Endometrial microvascular endothelial cells (primary cell): Measurements from ENCODE around the gene THSD4. TPM values are rescaled to one million over a fixed set of nuclear protein-coding genes. Genes with fewer than 3 reads are reported as not detected.
"Not testable (repeated sequence)": the region's sequence is repeated elsewhere in the genome, so short reads cannot be mapped to it uniquely, and the experiment has no call there.

ENCODE experiments used
- in situ Hi-C: cut with HindIII; loops from 2 replicates; pipeline ENCODE4 v1.10.0; 2017; ENCODE audit warnings: low sequenced_read_pairs, low pct_unique_long_range_greater_than_20kb; ENCODE audit errors: inconsistent ontology term
- total RNA-seq: library from RNA; depleted of rRNA; stranded (reverse); fragments of >200 nt; gene quantifications from one replicate; pipeline ENCODE4 v1.2.3, GENCODE V29; 2015; ENCODE audit errors: inconsistent ontology term

THSD4 gene
- total RNA-seq, 1 donor from 2014 or later: 45.7 TPM

- in situ Hi-C loops: not testable (repeated sequence)
Measured at GRCh38 chr15:71367737-71368136, 252.5 kb downstream of the THSD4 start.

DNA sequence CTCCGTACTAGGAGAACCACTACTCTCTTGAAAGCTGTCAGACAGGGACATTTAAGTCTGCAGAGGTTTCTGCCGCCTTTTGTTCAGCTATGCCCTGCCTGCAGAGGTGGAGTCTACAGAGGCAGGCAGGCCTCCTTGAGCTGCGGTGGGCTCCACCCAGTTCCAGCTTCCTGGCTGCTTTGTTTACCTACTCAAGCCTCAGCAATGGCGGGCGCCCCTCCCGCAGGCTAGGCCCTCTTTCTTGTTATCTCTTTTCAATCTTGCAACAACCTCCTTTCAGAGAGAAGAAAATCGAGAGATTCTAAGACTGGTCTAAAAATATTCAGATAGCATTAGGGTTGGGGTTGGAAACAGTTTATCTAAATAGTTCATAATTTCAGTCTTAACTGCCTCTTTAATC is 257.5 kb downstream of the THSD4 start:
- in situ Hi-C loops: not testable (repeated sequence)

- in situ Hi-C loops: no loop called here
Measured at GRCh38 chr15:71373917-71374316, 258.6 kb downstream of the THSD4 start.

GRCh38 chr15:71374607-71375352 is 259.5 kb downstream of the THSD4 start:
- in situ Hi-C loops: no loop called here

DNA sequence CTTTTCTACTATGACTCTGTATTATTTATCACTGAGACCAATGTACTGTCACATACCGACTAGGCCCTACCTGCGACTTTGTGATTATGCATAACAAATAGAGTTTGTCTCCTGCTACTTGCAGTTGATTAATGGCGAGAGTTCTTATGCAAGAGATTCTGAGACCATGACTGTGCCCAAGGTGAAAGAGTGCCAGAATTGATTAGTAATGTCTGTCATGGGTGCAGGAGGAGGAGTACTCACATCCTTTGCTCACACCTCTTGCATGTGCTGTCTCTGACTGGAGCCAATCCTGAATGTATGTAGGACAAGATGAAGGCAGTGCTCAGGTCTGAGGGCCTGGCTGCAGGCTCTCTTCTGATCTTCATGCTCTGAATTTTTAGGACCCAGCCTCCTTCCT is 260.7 kb downstream of the THSD4 start:
- in situ Hi-C loops: no loop called here

GRCh38 chr15:71379893-71380292 is 264.6 kb downstream of the THSD4 start:
- in situ Hi-C loops: no loop called here

GRCh38 chr15:71380345-71380744 is 265.1 kb downstream of the THSD4 start:
- in situ Hi-C loops: no loop called here

GRCh38 chr15:71384501-71384900 is 269.2 kb downstream of the THSD4 start:
- in situ Hi-C loops: no loop called here

DNA sequence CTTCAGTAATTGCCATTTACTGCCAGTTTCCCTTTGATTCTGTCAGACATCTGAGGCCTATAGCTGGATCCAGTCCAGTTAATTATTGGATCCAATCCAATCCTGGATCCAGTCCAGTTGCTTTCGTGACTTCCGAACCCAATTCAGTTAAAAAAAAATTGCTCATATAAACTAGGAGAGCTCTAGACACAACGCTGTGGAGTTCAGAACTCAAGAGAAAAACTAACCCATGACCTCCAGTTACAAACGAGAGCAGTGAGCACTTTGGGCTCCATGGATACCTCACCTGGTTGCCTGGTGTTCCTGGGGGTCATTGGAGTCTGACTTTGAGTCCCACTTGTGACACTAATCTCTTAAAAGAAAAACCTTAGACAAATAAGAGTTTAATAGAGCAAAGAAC is 269.8 kb downstream of the THSD4 start:
- in situ Hi-C loops: no loop called here

DNA sequence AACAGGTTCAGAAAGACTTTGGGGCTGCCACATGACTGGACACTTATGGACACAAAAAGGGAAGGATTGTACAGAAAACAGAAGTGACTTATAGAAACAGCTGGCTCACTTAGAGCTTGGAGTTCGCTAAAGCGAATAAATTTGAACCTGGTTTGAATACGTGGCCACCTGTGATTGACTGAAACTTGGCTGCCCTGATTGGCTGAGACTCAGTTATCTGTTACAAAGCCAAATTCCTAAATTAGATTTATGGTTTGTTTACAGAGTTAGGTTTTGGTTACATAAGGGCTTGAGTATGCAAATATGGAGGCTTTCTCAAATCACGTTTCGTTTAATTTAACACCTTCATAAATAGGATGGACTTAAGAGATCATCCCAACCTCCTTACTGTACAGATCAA is 270.2 kb downstream of the THSD4 start:
- in situ Hi-C loops: no loop called here

- in situ Hi-C loops: no loop called here
Measured at GRCh38 chr15:71386005-71386404, 270.7 kb downstream of the THSD4 start.

- in situ Hi-C loops: no loop called here
Measured at GRCh38 chr15:71386448-71387236, 271.4 kb downstream of the THSD4 start.

- in situ Hi-C loops: no loop called here
Measured at GRCh38 chr15:71387810-71388209, 272.5 kb downstream of the THSD4 start.

- in situ Hi-C loops: no loop called here
Measured at GRCh38 chr15:71390096-71390495, 274.8 kb downstream of the THSD4 start.

DNA sequence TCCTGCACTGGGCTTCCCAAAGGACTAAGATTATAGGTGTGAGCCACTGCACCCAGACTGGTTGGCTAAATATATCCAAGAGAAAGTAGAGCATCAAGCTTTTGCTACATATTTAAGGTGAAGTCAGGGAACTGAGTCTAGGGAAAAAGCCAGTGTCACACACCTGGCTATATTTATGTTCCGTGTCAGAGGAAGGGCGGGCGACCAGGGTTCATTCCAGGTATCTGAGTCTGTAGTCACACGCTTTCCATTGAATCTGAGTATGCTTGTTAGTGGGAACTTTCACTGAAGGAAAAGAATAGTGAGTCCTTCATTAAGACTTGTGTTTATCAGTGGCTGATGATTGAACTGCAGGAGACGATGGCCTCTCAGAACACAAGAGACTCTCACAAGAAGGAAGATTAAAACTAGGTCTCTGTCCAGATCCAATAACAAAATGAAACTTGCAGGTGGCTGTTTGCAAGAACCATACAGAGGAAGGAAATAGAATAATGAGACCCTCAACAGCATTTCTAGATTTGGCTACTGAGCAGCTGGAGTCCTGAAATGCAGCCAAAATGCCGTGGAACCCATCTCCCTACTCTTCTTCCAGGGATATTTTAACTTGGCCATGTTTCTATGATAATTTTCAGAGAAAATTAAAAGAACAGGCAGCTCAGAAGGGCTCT is 276.3 kb downstream of the THSD4 start:
- in situ Hi-C loops: no loop called here

DNA sequence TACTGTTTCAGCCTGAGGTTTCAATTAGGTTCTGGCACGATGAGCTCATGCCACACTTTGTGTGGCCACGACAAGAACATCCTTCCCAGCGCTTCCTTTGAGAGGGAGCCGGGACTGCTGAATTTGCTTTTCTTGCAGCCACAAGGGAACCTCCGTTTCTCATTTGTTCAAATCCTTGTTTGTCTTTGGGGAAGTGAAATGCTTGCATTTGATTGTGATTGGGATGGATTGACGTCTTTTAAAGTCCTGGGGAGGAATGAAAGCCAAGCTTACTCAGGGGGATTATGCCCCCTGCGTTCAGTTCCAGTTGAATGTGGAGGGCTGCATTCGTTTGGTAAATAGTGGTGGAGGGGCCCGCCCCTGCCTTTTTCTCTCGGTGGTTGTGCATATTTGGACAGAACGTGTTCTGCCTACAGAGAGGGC is 277.6 kb downstream of the THSD4 start:
- in situ Hi-C loops: no loop called here

GRCh38 chr15:71393383-71393782 is 278.1 kb downstream of the THSD4 start:
- in situ Hi-C loops: no loop called here

- in situ Hi-C loops: no loop called here
Measured at GRCh38 chr15:71396536-71397125, 281.4 kb downstream of the THSD4 start.

GRCh38 chr15:71397377-71397776 is 282.1 kb downstream of the THSD4 start:
- in situ Hi-C loops: no loop called here
